NCI-H345 treated with DMSO at 0.1 percent for 48 hours (cell line): ENCODE measurements around the gene PPEF2.

Experiments
- DNase-seq: peaks from one replicate; lab custom pipeline; 2025; ENCODE audit not compliant: unreplicated experiment; lab: John Stamatoyannopoulos, UW

PPEF2 gene

GRCh38 chr4:75834772-75835154 lies 67.5 kb downstream of the PPEF2 start:
- no peak for DNase-seq

- DNase-seq = no peak
These were observed 68.0 kb downstream of the PPEF2 start for GRCh38 chr4:75834095-75834771.

GRCh38 chr4:75831856-75832405 lies 70.3 kb downstream of the PPEF2 start:
- DNase-seq = no peak

GRCh38 chr4:75830906-75831305 lies 71.3 kb downstream of the PPEF2 start:
- no peak for DNase-seq

GRCh38 chr4:75823812-75824211 lies 78.4 kb downstream of the PPEF2 start:
- DNase-seq = no peak

GRCh38 chr4:75822416-75822815 lies 79.8 kb downstream of the PPEF2 start:
- no peak for DNase-seq

- DNase-seq = no peak
These were observed 80.3 kb downstream of the PPEF2 start for GRCh38 chr4:75821966-75822365.

GRCh38 chr4:75821216-75821615 lies 81.0 kb downstream of the PPEF2 start:
- no peak for DNase-seq

- DNase-seq = no peak
These were observed 81.6 kb downstream of the PPEF2 start for GRCh38 chr4:75820676-75821075.

GRCh38 chr4:75820197-75820596 lies 82.1 kb downstream of the PPEF2 start:
- DNase-seq = no peak

GRCh38 chr4:75819121-75819520 lies 83.1 kb downstream of the PPEF2 start:
- no peak for DNase-seq

- DNase-seq = no peak
These were observed 84.4 kb downstream of the PPEF2 start for GRCh38 chr4:75817901-75818300.
